AG08395 (cell line): Measurements from ENCODE around the gene CACNA1D.

Experiments used
- DNase-seq: peaks from one replicate; pipeline ENCODE4 v3.0.0; 2012; ENCODE audit warnings: mixed read lengths, low spot score

The CACNA1D gene

DNA sequence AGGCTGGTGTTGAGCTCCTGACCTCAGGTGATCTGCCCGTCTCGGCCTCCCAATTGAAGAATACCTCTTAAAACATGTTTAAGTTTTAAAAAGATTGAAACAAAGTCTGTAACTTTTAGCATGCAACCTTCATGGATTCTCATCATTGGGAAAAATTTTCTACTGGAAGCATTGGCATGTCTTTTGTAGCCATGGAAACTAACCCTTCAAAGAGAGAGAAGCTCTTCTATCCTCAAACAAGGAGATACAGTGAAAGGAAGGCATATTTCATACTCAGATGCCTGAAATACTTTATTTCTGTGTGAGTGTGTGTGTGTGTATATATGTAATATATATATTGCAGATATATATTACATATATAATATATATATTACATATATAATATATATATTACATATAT is 196.9 kb downstream of the CACNA1D start:
- DNase-seq = no peak

DNA sequence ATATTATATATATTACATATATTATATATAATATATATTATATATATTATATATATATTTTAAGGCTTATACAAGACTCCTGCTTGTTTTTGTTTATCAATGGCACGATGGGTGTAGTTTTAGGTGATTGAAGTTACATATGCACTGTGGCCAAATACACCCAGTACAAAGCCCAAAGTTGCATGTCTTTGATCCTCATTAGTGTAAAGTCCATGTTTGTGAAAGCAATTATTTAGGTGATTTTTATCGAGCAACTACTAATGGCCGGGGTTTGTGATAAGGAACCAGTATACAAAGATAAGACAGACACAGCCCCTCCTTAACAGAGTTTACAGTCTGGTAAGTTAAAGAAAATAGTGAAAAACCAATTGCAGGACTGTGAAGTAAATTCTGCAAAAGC is 197.5 kb downstream of the CACNA1D start:
- DNase-seq = no peak

DNA sequence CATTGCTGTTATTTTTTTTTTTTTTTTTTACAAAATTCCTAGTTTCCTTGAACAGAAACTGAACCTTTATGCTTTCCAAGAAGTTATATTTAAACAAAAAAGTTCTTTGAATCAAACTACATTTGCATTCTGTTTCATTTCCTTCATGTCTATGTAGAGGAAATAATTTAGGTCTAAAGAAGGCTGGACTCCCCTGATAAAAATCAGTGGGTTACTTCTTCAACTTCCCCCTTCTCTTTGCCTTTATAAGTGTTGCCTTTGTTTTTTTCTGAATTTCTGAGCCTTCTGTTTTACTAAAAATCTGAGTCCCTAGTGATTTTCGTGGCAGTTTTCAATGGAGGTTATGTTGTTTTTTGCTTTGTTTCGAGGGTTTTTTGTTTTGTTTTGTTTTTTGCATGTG is 199.0 kb downstream of the CACNA1D start:
- DNase-seq = no peak

DNA sequence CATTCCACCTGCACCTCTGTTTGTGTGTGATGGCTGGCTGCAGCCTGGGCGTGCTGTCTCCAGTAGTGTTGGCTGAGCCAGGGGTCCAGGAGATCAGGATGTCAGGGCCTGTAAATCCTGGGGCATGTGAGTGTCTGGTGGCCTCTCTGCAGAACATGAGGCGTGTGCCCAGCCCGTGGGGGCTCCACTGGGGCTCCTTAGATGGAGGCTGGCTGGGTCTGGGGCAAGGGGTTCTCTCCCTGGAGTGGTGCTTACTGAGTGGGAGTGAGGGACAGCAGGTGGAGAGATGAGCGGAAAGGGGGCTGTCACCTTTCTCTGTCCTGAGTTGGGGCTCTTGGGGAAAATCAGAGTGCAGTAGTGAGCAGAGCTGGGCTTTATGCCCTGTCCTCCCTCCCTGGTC is 199.6 kb downstream of the CACNA1D start:
- DNase-seq = no peak

DNA sequence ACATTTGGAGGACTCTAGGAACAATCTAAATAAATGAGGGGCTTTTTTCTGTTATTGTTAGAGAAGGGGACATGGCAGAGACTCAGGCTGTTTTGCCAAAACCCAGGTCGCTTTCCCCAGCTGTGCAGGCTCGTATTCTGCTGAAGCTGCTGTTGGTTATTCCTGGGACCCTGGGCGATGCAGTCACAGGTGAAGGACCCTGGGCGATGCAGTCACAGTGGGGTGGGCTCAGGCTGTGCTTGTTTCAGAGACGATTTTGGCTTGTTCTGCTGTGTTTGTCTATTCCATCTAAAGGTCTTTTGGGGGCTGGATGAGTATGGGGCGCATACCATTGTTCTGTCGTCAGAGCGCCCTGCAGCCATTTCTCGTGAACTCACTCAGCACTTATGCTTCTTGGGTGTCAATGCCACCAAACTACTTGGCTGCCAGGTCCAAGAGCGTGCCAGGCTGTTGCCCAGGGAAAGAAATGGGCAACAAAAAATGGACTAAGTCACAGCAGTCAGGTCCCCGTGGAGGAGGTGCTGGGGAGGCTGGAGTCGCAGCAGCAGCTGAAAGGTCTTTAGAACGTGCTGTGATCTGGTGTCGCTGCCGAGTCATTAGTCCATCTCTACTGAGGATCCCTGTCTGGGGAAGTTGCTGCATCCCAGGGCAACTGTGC is 200.4 kb downstream of the CACNA1D start:
- DNase-seq = no peak

DNA sequence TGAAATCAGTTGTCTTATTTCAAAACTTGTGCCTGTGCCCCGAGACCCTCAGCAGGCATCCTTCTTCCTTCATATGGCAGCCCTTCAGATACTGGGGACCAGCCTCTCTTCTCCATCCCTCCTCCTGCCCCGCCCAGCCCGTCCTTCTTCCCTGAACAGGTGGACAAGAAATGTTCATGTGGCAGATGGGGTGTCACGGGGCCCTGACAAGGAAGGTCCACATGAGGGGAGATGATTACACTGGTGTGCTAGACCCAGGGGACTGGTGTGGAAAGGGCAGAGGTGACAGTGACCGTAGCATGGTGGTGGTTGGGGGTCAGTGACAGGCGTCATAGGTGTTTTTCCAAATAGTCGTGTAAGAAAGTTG is 200.9 kb downstream of the CACNA1D start:
- DNase-seq = no peak

DNA sequence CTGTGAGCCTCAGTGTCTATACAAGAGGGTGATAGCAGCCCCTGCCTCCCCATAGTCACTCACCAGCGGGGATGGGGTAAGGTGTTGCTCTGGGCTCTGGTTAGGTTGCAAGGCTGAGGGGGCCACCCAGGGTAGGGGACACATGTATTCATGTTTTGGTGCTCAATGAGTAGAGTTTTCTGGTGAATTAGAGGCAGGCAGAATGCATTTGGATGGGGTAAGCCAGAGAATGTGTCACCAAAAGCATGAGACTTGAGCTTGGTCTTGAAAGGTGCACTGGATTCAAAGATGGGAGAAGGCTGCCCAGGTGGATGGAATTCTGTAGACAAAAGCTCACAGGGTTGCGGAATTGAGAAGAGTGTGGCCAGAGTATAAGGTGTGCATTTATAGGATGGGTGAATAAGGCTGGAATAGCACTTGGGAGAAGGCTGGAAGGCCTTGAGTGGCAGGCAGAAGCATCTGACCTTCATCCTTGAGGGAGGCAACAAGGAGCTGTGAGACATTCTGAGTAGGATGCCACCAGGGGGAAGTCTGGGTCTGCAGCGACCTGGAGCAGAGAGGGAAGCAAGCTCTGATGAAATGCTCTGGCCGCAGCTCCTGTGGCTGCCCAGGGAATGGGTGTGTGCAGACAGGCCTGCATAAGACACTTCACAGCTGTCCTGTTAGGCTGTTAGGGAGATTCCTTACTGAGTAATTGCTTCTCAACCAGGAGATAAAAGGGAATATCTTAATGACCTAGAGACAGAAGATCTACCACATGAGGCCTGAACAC is 202.2 kb downstream of the CACNA1D start:
- peak; percentile 39 for DNase-seq

DNA sequence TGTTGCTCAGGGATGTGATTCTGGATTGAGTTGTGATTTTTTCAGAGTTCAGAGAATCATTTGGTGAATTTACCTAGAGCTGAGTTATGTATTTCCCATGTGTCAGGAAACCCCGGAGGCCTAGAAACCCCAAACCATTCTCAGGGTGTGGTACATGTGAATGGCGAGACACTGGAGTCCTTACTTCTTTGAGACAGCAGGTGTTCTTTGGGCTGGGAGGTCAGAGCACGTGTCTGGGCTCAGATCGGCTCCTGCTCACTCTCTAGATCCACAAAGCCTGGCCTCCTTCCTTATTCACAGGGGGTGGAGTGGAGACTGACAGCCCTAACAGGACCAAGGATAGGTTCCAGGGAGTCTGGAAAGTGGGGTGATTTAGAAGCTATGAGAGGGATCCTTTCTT is 206.0 kb downstream of the CACNA1D start:
- no peak for DNase-seq

DNA sequence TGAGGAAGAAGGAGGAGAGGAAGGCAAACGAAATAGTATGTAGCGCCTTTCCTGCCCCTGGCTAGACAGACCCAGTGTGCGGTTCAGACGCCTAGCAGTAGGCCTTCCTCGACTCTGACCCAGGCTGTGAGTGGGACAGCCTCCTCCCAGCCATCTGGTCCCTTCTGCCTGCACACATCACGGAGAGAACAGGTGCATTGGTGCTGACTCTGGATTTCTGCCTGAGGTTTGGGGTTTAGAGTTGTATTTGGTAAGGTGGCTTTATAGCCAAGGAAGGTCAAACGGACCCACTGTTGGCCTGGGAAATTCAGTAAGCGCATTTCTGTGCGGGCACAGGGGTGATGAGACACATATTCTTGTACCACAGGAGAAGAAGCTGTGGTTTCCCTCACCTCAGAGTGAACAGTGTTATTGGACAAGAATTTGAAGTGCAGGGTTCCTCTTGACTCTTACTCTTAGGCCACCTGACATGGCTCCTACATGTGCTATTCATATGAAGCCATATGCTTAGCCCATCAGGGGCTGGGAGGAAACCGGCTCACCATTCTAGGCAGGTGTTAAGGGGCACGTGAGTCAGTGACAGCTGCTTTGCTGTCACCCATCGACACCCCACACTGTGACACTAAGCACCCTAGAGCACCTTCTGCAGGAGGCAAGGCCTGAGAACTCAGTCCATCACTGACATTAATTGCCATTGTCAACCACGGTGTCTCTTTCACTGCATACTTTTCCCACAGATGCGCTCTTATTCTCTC is 208.5 kb downstream of the CACNA1D start:
- DNase-seq = no peak

DNA sequence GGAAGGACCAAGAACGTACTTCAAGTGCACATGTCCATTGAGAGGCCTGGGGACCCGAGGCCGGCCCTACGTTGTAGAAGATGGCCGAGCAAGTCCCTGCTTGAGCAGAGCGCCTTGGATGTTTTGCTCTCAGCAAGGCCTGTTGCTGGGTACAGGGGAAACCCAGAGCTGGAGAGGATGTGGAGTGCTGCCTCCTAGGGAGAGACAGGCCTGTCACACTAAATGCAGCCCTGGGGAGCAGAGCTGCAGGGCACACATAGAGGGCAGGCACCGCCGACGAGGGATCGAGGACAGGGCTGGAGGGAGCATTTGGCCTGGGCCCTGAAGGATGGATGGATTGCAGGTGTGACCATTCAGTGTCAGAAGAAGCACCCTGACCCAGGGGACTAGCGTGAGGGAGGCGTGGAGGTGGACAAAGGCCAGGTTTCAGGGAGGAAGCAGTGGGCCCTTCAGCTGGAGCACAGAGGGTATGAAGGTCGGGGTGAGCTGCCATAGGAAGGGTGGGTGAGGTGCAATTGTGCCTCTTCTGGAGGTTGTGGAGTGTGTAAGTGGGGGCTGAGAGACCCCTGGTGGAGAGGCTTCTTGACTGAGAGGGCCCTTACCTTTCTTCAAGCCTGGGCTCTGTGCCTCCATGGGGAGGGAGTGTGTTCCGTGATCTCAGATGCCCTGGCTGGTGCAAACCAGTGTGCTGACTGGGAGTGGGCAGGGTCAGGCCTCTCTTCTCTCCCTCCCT is 209.4 kb downstream of the CACNA1D start:
- no peak for DNase-seq

DNA sequence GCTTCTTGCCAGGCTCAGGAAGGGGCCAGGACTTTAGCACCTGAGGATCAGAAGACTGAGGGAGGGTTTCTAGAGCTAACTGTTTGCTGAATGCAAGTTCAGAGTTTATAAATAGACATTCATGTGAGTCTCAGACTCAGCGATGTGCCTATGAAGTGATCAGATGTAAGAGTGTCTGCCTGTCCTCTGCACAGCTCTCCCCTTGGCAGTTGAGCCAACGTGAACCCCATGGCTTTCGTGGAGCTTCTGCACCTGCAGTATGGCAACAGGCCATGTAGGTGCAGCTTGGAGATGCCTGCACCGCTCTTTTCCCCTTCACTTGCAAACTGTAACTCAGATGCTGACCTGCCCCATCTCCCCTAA is 209.9 kb downstream of the CACNA1D start:
- no peak for DNase-seq

DNA sequence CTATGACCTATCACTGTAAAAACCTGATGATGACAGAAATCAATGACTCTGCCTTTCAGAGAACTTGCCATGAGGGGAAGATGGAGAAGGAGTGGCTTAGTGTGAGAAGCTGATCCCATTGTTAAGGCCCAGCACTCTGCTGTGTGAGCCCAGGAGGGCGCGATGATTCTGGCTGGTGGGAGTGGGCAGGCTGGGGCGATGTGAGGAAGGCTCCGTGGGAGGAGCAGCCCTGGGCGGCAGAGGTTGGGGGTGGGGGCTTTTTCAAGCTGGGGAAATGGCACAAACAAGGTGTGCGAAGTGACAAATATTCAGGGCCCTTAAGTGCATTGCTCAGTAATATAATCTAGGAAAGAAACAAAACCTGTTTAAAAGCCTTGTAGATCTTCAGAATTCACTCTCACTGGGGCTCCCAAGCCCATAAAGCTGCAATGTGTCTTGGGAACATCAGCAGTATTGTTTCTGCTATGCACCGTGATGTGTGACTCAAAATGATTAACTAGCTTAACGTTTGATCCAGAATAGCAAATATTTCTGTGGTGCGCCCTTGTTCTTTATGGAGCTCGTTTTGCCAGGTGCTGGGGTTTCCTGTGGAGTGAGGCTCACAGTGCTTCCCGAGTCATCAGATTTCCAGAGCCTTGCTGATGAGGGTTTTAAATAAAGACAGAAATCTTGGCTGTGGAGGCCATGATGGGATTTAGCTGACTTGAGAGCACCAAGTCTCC is 210.8 kb downstream of the CACNA1D start:
- no peak for DNase-seq

DNA sequence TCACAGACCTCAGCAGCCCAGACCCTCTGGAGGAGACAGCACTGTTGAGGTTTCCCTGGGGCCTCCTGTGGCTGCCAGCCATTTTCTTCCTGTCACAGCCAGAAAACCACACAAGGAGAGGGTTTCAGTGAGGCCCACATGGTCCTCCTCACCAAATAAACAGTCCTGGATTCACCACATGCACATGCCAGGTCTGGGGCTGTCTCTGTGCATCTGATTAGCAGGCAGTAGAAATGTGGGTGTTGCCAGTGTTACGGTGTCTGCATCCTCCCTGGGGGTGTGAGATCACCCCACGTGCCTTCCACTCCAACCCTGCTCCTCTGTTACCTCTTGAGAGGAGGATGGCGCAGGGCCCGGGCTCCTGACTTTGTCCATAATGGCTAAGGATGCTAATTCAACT is 211.4 kb downstream of the CACNA1D start:
- no peak for DNase-seq

DNA sequence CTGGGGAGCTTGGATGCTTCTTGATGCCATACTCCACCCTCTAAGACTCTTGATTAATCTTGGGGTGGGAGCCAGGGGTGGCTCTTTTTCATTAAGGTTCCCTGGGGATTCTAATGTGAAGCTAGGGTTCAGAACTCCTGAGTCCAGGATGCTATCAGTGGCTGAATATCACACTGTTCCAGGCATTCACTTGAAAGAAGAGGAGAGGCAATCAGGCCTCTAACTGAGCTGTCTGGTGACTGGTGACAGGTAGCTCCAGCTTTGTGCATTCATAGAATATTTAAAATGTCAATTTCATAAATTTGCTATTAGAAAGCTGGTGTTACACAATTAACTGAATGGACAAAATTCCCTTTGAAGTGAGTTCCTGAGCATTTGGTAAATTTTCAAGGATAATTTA is 212.8 kb downstream of the CACNA1D start:
- no peak for DNase-seq

DNA sequence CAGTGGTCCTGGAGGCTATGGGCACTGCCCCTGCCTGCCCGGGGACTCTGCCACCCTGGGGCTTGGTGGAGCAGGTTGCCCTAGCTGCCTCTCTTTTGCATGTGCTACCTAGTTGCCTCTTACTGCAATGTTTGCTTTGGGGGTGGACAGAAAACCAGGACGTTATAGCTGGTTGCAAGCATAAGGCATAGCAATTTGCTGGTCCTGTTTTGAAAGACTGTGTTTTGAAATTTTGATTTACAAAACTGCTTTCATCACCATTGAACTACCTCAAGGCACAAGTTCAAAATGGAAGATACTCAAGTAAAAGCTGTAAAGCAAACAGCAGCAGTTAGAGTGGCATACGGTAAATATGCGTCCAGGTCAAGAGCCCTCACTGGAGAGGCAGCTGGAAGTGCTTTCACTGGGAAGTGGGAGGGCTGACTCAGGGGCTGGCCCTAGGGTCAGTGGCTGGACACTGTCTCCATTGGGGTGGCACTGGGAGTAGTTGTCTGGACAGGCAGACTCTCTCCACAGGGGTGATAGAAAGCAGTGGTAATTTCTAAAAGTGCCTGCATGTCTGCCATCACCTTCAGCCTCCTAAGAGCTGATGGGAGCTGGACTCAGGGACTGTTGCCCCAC is 213.7 kb downstream of the CACNA1D start:
- no peak for DNase-seq

DNA sequence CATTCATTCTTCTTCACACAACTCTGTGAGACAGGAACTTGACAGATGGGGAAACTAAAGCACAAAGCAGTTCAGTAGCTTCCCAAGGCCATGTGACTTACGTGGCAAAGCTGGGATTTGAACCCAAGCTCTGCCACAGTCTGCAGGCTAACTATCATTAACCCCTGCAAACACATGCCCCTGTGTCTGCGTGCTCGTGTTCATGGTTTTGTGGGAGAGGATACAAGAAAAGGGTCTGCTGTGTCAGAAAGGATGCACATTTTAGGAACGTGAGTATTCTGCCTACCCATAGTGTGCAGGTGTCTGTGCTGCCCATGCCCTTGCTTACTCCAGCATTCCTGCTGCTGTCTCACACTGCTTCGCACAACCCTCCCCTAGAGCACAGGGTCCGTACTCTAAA is 214.8 kb downstream of the CACNA1D start:
- no peak for DNase-seq

DNA sequence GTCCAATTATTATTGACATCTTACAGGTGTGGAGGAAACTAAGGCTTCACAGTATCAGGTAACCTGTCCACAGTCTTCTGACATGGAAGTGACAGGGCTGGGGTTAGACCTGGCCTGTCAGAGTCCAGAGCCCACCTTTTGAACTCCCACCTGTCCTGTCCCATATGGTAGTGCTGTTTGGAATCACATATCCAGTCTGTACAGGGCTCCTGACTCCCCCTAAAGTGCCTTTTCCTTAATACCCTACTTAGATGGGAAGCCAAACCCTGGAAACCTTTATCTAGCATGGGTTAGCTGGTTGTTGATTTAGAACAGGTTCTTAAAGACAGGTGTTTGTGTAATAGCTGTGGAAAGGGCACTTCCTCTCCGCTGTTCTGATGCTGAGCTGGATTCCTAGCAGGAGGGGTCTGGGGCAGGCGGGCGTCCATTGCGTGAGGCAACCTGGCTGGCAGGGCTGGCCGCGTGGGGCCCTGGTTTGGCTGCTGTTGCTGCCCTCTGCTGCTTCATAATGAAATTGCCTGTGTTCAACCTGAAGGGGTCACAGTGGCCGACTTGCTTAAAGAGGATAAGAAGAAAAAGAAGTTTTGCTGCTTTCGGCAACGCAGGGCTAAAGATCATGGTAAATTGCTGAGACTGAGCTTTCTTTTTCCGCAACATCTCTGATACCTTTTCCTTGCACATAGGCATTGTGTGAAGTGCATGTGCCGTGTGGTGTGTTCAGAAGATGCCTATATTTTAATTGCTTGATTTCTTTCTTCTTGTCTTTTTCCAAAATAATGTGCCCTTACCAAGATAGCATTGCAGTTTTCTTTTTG is 215.7 kb downstream of the CACNA1D start:
- peak; percentile 75 for DNase-seq

DNA sequence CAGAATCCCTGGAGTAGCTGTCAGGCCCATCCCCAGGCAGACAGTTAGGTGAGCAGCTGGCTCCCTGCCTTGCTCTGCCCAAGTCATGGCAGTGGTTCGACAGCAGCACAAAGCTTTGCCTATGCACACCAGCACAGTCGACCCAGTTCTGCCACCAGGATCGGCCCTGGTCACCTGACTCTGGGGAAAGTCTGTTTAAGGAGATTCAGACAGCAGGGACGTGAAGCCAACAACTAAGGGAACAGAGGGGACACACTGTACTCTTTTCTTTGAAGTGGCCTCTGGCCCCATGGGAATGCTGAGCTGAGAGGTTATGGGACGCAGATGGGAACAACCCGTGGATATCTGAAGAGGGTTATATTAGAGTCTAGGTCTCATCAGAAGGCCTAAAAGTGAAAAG is 217.0 kb downstream of the CACNA1D start:
- no peak for DNase-seq

DNA sequence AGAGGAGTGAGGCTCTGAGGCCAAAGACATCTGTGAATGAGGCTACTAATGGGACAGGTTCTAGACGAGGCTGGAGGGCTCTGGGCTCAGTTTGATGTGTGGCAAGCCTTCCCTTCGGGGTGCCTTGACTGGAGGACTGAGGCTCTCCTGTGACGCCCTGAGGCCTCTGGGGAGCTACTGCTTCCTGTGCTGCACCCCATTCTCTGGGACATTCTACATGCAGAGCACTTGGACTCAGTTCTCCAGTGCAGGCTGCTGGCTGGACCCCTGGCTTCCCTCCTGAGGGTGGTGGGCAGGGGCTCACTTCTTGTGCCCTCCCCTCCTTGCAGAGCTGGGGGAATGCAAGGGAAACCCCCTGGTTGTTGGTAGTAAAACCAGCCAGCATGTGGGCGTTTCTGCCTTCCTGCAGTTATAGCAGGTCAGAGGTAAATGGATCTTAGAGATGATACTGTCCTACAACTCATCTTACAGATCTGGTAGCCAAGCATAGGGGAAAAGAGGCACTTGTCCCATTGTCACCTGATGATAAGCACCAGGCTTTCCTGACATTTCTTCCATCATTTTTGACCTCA is 218.5 kb downstream of the CACNA1D start:
- no peak for DNase-seq

DNA sequence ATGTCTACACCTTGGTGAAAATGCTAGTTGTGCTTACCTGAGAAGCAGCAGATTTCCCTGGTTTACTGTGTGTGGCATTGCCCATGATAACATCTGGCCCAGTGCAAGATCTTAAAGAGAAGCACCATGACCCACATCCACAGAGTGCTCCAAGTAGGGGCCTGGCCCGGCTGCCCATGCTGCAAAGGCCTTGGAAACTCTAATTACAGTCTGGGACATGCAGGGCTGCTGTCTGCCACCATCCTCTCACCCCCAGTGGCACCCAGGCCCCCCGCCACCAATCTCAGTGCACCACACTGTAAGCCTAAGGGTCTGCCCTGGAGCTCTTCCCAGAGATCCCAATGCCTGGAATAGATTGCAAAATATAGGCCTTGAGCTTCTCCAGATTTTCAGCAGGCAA is 219.2 kb downstream of the CACNA1D start:
- DNase-seq = no peak
